ENCODE measurements around the gene FRMD4A.
A peak's percentile ranks its signal among the peaks of the same experiment; 100 is the strongest.

Gene FRMD4A

GRCh38 chr10:14112056-14112455 lies 218.7 kb downstream of the FRMD4A start:
- no peak for DNase-seq (ENCODE audit: extremely low spot score)
- no peak for TF ChIP-seq CTCF (IDR thresholded peaks at IDR 0.05; ENCODE audit: control extremely low read depth, extremely low read depth, low read depth, missing control alignments)
- POLR2A ChIA-PET, result no interaction called here
- CTCF ChIA-PET, result interaction anchor here (1.5 to 2.0 kb wide), 2 partner anchors 10 to 18 kb away, joined by 3 to 8 read pairs; no protein-coding TSS in a partner anchor

GRCh38 chr10:14111208-14111607 lies 219.5 kb downstream of the FRMD4A start:
- ChIA-PET POLR2A (no interaction called here), CTCF (interaction anchor here (1.5 kb wide), 1 partner anchor 17 kb away, joined by 3 read pairs; no protein-coding TSS in a partner anchor)
- no peak for DNase-seq (ENCODE audit: extremely low spot score)
- TF ChIP-seq CTCF (IDR thresholded peaks at IDR 0.05; ENCODE audit: control extremely low read depth, extremely low read depth, low read depth, missing control alignments), result no peak

- ChIA-PET CTCF (no interaction called here), POLR2A (no interaction called here)
- no peak for TF ChIP-seq CTCF (IDR thresholded peaks at IDR 0.05; ENCODE audit: control extremely low read depth, extremely low read depth, low read depth, missing control alignments)
- no peak for DNase-seq (ENCODE audit: extremely low spot score)
Measured at GRCh38 chr10:14106828-14107227, 223.9 kb downstream of the FRMD4A start.

GRCh38 chr10:14102056-14102455 lies 228.7 kb downstream of the FRMD4A start:
- POLR2A ChIA-PET, result no interaction called here
- no peak for TF ChIP-seq CTCF (IDR thresholded peaks at IDR 0.05; ENCODE audit: control extremely low read depth, extremely low read depth, low read depth, missing control alignments)
- CTCF ChIA-PET, result interaction anchor here (1.6 kb wide), 1 partner anchor 10 kb away, joined by 8 read pairs; no protein-coding TSS in a partner anchor
- no peak for DNase-seq (ENCODE audit: extremely low spot score)

GRCh38 chr10:14099885-14100284 lies 230.8 kb downstream of the FRMD4A start:
- DNase-seq (ENCODE audit: extremely low spot score), result no peak
- CTCF ChIA-PET, result interaction anchor here (1.3 to 1.4 kb wide), 2 partner anchors 9 to 13 kb away, joined by 3 to 4 read pairs; no protein-coding TSS in a partner anchor
- POLR2A ChIA-PET, result no interaction called here
- TF ChIP-seq CTCF (IDR thresholded peaks at IDR 0.05; ENCODE audit: control extremely low read depth, extremely low read depth, low read depth, missing control alignments), result no peak

GRCh38 chr10:14093730-14094484 lies 236.8 kb downstream of the FRMD4A start:
- DNase-seq (ENCODE audit: extremely low spot score), result no peak
- CTCF ChIA-PET, result interaction anchor here (0.8 to 1.1 kb wide), 4 partner anchors 11 to 307 kb away, joined by 3 to 4 read pairs (median 4); no protein-coding TSS in a partner anchor
- peak; percentile 32 for TF ChIP-seq CTCF (IDR thresholded peaks at IDR 0.05; ENCODE audit: control extremely low read depth, extremely low read depth, low read depth, missing control alignments)
- POLR2A ChIA-PET, result no interaction called here
